ENCODE results near the gene CYB561. TPM values are rescaled to one million over a fixed set of nuclear protein-coding genes. Genes with fewer than 3 reads are reported as not detected.

CYB561 gene
- total RNA-seq, 2 experiments from 2014 or later = 2.2 to 13.6 TPM

DNA sequence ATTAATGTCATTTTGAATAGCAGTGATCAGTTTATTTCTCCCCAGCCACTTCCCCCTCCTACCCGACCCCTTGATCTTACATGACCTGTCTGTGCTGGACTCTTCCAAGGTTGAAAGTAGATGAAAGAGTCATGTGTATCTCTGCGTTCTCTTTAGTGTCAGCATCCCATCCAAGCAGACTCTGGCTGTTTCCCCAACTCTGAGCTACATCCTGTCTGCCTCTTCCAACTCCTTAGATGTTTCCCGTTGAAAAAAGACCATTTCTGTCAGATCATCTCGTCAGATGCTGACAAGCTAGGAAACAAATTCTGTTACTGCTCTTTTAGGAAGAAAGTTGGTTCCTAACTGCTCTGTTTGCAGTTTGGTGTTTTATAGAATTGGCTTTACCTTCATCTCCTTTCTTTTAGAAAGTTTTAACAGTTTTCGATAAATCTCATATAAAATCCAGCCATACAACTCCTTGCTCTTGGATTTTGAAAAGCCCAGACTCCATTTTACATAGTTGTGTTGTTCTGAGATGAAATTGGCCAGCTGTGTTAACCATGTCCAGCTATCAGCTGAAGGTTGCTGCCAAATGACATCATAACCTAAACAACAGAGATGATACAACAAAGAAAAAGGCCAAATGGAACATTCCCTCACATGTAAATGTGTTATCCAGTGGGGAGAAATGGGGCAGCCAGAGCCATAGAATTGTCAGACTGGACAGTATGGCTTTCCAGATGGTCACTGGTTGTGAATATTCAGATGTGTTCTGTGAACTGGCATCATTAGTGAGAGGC, 43.5 kb downstream of the CYB561 start:
- ATAC-seq = no peak
- CTCF ChIA-PET = interaction anchor here (0.9 to 1.3 kb wide), 3 partner anchors 23 to 404 kb away, joined by 3 to 4 read pairs (median 3); no protein-coding TSS in a partner anchor

DNA sequence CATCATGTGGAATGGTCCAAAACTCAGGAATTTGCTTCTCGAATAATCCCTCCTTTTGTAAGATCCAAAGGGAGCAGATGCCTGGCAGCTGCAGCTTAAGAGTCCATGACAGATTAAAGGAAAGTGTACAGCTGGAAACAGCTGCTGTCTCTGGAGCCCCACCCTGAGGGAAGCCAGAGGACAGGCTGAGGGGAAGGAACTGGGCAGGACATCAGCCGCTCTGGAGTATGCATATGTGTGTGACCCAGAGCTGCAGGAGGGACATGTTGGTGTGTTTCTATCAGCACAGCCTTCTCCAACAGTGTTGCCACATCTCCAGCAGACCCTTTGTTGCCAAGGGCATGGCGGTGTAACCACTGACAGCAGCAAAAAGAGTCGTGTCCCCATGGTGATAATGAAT, 46.2 kb downstream of the CYB561 start:
- CTCF ChIA-PET = no interaction called here
- H3K27me3 Mint-ChIP-seq = no peaks in the 10 kb centered on the region
- DNase-seq = no peak
- peaks cover 15% of the 10 kb centered on the region for H3K4me1 Mint-ChIP-seq
- H3K27ac Mint-ChIP-seq = no peak overlapping the region
- H3K4me3 Mint-ChIP-seq = no peak overlapping the region
- H3K9me3 Mint-ChIP-seq (ENCODE audit: low read depth) = no peaks in the 10 kb centered on the region
- no peaks in the 10 kb centered on the region for H3K36me3 Mint-ChIP-seq
- no peak for ATAC-seq

More for the DNA sequence above, 43.5 kb downstream of the CYB561 start:
- Mint-ChIP-seq H3K27me3 (no peaks in the 10 kb centered on the region), H3K9me3 (ENCODE audit: low read depth) (no peaks in the 10 kb centered on the region), H3K36me3 (no peaks in the 10 kb centered on the region), H3K4me1 (peaks cover 10% of the 10 kb centered on the region), H3K27ac (no peak overlapping the region), H3K4me3 (no peak overlapping the region)
- DNase-seq = no peak

DNA sequence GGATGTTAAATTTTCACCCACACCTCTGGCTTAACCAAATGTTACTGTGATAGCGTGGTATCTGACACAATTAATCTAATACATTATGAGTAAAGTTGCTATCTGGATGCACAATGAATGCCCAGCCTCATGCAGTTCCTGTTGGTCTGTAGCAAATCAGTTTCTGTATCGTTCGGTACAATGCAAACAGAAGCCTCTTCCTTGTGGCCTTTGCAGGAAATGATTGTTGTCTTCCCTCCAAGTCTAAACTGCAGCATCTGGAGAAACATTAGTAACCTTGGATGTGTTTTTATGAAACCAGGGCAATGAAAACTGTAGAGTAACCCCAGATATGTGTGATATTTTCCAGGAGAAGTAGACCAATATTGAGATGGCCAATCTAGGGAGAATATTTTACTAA, 46.8 kb downstream of the CYB561 start:
- DNase-seq (no peak), ATAC-seq (no peak)
- Mint-ChIP-seq H3K4me3 (no peak overlapping the region), H3K27ac (no peak overlapping the region), H3K27me3 (no peaks in the 10 kb centered on the region), H3K4me1 (peaks cover 15% of the 10 kb centered on the region), H3K9me3 (ENCODE audit: low read depth) (no peaks in the 10 kb centered on the region), H3K36me3 (no peaks in the 10 kb centered on the region)
- CTCF ChIA-PET = no interaction called here

DNA sequence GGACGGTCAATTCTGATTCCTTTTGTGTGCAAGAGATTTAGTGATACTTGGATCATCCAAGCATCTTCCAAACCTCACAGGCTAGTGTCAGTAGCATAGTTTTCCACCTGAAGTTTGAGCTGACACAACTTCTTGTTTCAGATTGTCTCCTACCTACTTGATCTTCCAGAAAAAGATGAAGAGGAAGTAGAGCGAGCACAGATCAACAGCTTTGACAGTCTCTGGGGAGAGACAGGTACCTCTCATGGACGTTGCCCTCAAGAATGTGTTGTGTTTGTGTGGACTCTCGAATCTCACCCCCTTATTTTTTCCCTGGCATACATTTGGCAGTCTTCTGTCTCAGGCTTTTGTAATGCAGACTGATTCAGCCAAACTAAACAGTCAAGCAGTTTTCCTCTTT, 47.4 kb downstream of the CYB561 start:
- CTCF ChIA-PET = interaction anchor here (2.2 kb wide), 1 partner anchor 8 kb away, joined by 10 read pairs; no protein-coding TSS in a partner anchor
- Mint-ChIP-seq H3K4me3 (no peak overlapping the region), H3K4me1 (peaks cover 15% of the 10 kb centered on the region), H3K9me3 (ENCODE audit: low read depth) (no peaks in the 10 kb centered on the region), H3K27ac (no peak overlapping the region), H3K36me3 (no peaks in the 10 kb centered on the region), H3K27me3 (no peaks in the 10 kb centered on the region)
- no peak for ATAC-seq
- DNase-seq = no peak

DNA sequence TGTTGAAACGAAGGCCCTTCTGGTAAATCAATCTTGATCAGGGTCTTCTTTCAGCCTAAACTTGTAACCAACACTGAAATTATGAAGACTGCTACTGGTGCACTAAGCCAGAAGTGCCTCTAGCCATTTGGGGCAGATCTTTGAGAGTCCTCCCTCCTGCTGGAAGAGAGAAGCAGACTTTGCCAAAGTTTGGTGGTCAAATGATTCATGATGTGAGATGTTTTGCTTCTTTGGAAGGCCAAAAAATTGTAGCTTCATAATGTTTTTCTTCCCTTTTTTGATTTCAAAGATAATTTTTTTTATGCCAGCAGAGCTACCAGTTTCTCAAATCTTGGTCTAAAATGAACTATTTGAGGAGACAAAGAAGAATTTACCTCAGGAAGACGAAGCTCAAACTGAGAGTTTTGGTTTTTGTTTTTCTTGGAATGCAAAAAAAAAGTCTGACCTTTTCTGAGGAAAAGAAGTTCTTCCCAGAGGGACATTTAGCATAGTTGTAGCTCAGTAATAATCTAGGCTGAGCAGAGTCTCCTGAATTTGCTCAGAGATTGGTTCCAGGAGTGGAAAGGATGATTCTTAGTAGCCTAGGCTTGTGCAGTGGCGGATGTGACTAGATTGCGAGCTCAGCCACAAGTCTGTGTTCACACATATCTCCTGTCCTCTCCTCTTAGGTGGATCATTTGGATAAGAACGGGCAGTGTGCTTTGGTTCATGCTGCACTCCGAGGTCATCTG, 50.9 kb downstream of the CYB561 start:
- no peak overlapping the region for H3K27ac Mint-ChIP-seq
- ATAC-seq (no peak), DNase-seq (no peak)
- H3K9me3 Mint-ChIP-seq (ENCODE audit: low read depth) = no peaks in the 10 kb centered on the region
- H3K36me3 Mint-ChIP-seq = peaks cover 3% of the 10 kb centered on the region
- no peaks in the 10 kb centered on the region for H3K27me3 Mint-ChIP-seq
- H3K4me3 Mint-ChIP-seq = no peak overlapping the region
- peaks cover 15% of the 10 kb centered on the region for H3K4me1 Mint-ChIP-seq
- CTCF ChIA-PET = interaction anchor here (1.9 kb wide), 1 partner anchor 12 kb away, joined by 5 read pairs; no protein-coding TSS in a partner anchor

DNA sequence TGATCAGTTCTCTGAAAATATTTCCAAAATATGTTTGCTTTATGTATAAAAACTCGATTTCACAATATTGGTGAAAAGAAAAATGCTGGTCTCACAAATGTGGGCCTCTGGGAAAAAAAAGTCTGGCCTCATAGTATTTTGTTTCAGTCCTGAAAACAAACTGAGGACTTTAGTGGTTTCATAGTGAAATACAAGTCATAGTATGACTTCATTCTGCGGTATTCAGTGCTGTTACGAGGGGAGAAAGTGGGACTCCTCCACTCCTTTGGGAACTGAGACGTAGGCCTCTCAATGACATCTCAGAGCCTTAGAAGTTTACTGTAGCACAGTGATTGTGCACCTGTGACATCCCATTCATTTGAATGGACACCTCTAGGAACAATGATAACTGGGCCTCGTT, 56.0 kb downstream of the CYB561 start:
- Mint-ChIP-seq H3K27me3 (no peaks in the 10 kb centered on the region), H3K9me3 (ENCODE audit: low read depth) (no peaks in the 10 kb centered on the region), H3K27ac (no peak overlapping the region), H3K4me1 (peaks cover 3% of the 10 kb centered on the region), H3K36me3 (peaks cover 3% of the 10 kb centered on the region), H3K4me3 (no peak overlapping the region)
- DNase-seq (no peak), ATAC-seq (no peak)
- CTCF ChIA-PET = interaction anchor here (1.2 kb wide), 1 partner anchor 17 kb away, joined by 5 read pairs; no protein-coding TSS in a partner anchor

DNA sequence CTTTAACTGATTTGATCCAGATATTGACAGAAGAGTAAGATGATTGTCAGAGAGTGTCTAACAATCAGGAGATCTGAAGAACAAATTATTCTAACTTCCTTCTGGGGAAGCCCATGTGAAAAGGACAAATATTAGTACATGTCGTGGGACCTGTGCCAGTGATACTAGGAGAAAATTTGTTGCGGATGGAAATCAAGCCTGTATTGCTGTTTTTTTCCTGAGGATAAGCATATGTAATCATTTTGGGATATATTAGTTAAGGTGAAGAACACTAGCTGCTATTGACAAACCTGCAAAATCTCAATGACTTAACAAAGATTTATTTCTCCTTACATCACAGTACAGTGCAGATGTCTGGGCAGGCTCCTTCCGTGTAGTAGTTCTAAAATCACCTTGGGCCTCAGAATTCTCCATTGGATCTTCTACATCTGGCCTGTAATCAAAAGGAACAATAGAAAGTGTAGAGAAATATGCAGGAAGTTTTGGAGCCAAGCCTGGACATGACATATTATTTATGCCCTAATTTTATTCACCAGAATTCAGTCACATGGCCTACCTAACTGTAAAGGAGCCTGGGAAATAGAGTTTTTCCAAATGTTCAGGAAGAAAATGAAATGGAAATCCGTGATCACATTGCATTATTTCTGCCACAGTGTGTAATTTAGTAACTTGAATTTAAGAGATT, 58.3 kb downstream of the CYB561 start:
- ATAC-seq = no peak
- CTCF ChIA-PET = no interaction called here
- no peaks in the 10 kb centered on the region for H3K9me3 Mint-ChIP-seq (ENCODE audit: low read depth)
- H3K4me3 Mint-ChIP-seq = no peak overlapping the region
- H3K27me3 Mint-ChIP-seq = no peaks in the 10 kb centered on the region
- H3K36me3 Mint-ChIP-seq = peaks cover 3% of the 10 kb centered on the region
- H3K4me1 Mint-ChIP-seq = no peaks in the 10 kb centered on the region
- DNase-seq = no peak
- H3K27ac Mint-ChIP-seq = no peak overlapping the region

DNA sequence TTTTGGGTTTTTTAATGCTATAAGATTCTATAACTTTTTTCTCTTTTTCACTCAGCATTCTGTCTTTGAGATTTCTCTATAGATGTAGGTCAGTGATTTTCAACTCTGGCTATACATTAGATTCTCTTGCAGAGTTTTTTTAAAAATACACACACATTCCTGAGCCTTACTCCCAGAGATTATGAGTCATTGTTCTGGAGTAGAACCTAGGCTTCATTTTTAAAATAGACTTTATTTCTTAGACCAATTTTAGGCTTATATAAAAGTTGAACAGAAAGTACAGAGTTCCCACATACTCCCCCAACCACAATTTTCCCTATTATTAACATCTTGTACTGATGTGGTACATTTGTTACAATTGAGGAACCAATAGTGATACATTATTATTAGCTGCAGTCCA, 63.3 kb downstream of the CYB561 start:
- Mint-ChIP-seq H3K4me1 (no peaks in the 10 kb centered on the region), H3K27ac (no peak overlapping the region), H3K4me3 (no peak overlapping the region), H3K9me3 (ENCODE audit: low read depth) (peaks cover 6% of the 10 kb centered on the region), H3K36me3 (peaks cover 16% of the 10 kb centered on the region), H3K27me3 (no peaks in the 10 kb centered on the region)
- DNase-seq (no peak), ATAC-seq (no peak)
- CTCF ChIA-PET = no interaction called here

Other genes starting within 250 kb of the CYB561 start
- 1 to 10 TPM in 1 of 2 experiments, under 1 TPM in 1; 0.33 to 2.2 TPM for gene ACE, start 30.8 kb upstream of the CYB561 start, total RNA-seq
- not detected for gene KCNH6, start 77.1 kb upstream of the CYB561 start, total RNA-seq
- 100 to 1,000 TPM; 129 to 139 TPM for gene DCAF7, start 104.2 kb upstream of the CYB561 start, total RNA-seq
- gene TACO1, start 154.6 kb upstream of the CYB561 start, total RNA-seq = 10 to 100 TPM; 23.3 to 27.8 TPM
- 10 to 100 TPM; 29.0 to 36.5 TPM for gene MAP3K3, start 176.1 kb upstream of the CYB561 start, total RNA-seq